HG03521 (cell line): Measurements from ENCODE around the gene ARPC5.
"Not testable (repeated sequence)": the region's sequence is repeated elsewhere in the genome, so short reads cannot be mapped to it uniquely, and the experiment has no call there.

ENCODE experiments used
- ATAC-seq: cut with Tn5 transposase; IDR thresholded peaks from one replicate; pipeline ENCODE4 v1.9.1; 2021; ENCODE audit warnings: mild to moderate bottlenecking, moderate library complexity; ENCODE audit not compliant: unreplicated experiment

ARPC5 gene

GRCh38 chr1:183648042-183648441, 12.5 kb upstream of the ARPC5 start:
- no peak for ATAC-seq

DNA sequence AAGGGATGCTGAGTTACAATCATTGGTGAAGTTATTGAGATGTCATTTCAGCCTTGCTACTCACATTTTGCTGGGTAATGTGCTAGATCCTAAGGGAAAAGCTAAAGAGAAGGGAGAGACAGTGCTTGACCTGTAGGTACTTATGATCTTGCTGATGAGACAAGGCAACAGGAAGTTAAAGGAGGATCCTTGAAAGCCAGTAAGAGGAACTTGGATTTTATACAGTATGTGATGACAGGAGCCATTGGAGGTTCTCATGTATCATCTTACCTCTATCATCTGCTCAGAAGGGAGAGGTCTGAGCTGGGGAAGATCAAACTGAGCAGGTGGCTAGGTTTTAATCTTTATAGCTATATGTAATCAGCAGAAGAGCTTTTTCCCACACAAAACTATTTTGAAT, 11.2 kb upstream of the ARPC5 start:
- no peak for ATAC-seq

DNA sequence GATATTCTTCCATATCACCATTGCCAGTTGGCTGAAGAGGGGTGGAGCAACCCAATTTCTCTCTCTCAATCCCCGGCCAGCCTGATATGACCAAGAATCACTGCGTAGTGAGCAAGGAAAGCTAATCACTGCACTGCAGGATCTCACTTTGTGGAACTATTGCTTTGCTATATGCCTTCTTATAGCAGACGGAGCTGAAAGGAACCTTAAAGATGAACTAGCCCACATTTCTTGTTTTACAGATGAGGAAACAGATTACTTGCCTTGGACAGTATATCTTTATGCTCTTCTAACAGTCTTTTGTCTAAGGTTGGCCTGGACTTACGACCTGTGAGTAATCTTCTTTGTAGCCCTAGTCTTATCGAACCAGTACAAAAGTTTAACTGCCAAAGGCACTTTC, 9.9 kb upstream of the ARPC5 start:
- no peak for ATAC-seq

DNA sequence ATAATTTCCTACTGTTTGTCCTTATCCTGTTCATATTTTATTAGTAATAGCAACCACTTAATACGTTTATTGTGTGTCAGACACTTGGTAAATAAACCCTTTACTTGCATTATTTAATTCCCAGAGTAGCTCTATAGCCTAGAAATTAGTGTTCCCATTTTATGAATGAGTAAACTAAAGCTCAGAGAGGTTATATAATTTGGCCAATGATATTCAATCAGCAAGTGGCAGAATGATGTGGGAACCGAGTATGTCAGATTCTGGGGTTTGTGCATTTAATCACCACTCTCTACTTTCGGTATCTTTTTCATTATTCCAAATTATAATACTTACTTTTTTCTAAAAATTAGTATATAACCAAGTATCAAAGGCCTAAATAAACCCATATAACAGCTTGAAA, 6.6 kb upstream of the ARPC5 start:
- ATAC-seq = no peak

- no peak for ATAC-seq
Observed at GRCh38 chr1:183640193-183640592, 4.6 kb upstream of the ARPC5 start.

GRCh38 chr1:183638649-183639387, 3.2 kb upstream of the ARPC5 start:
- ATAC-seq = no peak

DNA sequence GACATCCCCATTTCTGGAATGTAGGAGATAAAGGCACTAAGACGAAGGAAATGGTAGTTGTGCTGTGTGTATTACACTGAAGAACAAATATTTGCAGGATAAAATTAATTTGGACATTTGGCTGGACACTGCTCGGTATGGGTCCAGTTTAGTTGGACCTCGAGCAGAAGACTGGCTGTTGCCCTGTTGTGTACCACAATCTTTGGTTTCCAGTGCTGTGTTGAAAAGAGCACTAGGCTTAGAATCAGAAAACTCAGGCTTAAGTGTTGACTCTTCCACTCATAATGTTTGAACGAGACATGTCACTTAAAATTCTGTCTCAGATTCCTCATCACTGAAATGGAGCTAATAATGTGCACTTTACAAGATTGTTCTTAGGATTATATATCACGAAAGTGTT, 1.2 kb upstream of the ARPC5 start:
- no peak for ATAC-seq

GRCh38 chr1:183636334-183636682, 725 bp upstream of the ARPC5 start:
- no peak for ATAC-seq

GRCh38 chr1:183635099-183635605, 431 bp downstream of the ARPC5 start:
- ATAC-seq = no peak

DNA sequence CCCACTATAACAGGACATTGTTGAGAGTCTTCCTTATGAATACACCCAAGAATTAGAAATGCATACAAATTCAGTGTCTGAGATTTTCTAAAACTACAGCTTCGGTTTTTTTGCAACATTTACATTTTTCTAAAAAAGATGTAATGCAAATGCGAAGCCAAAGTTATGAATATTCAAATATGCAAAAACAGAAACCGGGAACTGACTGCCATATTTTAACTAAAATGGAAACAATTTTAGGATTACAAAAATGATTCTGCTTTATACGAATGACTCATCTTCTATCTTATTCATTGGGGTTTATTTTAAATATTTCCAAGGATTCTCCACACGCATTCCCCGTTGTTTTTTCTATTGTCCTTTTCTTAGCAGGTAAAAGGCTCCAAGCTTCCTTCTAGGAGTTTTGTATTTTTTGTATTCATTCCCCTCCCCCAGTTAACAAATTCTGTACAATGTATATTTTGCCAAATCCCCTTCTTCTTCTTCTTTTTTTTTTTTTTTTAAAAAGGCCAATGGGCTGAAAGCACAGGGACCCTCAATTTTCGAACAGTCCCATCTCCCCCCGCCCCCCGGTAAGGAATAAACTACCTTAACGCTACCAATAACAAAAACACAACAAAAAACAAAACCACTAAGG, 1.0 kb downstream of the ARPC5 start:
- no peak for ATAC-seq

DNA sequence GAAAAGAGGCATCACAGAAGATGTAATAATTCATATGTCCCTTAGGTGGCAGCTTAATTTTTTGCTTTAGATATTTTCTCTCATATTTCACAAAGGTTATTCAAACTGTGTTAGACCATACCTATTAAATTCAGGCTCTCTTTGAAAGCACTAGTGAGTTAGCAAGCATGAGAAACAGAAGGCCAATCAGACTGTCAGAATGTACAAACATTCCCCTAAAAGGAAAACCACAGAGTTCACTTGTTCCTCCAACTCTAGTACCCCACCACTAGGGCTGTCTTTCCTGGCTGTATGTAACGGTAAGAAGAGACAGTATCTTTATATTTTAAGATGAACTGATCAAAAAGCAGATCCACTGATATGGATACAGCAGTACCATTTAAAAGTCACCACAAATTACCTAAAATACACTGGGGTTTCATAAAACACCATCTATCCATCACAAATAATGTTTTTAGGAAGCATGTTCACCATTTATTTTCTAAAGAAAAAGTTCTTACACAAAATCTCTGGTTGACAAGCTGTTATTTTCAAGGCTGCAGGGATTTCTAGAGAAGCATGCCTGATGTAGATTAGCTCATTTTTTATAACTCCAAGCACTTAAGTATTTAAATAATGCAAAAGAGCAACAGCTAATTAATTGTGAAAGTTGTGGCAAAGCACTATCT, 1.8 kb downstream of the ARPC5 start:
- no peak for ATAC-seq

DNA sequence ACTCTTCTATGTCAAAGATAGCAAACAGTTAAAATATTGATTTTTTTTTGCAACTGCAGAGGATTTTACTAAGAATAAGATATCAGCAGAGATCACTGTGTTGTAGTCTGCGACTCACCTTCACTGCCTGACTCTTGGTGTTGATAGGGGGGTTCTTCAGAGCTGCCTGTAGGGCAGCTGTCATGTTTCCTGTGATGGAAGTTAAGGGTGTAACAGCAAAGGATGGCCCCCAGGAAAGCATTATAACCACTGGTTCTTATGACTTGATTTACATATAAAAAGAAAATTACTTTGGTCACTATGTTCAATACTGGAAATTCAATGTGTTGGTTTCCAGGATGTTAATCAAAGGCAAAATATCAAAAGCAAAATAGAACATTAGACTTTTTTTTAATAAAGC, 2.6 kb downstream of the ARPC5 start:
- ATAC-seq = no peak

- ATAC-seq = no peak
Observed at GRCh38 chr1:183632114-183632513, 3.5 kb downstream of the ARPC5 start.

DNA sequence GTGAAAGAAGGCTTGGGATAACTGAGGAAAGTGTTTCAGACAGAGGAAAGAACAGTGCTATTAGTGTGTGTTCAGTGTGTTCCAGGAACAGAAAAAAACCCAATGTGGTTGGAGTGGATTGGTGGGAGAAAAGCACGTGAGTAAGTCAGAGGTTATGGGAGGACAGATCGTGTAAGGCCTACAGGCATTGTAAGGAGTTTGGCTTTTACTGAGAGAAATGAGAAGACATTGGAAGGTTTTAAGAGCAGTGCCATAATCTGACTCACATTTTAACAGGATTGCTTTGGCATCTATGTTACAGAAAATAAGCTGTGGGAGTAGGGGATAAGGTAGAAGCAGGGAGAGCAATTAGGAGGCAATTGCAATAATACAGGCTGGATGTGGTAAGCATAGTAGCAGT, 4.8 kb downstream of the ARPC5 start:
- no peak for ATAC-seq

GRCh38 chr1:183628537-183628936, 7.0 kb downstream of the ARPC5 start:
- no peak for ATAC-seq

- ATAC-seq = not testable (repeated sequence)
Observed at GRCh38 chr1:183626236-183626635, 9.3 kb downstream of the ARPC5 start.

DNA sequence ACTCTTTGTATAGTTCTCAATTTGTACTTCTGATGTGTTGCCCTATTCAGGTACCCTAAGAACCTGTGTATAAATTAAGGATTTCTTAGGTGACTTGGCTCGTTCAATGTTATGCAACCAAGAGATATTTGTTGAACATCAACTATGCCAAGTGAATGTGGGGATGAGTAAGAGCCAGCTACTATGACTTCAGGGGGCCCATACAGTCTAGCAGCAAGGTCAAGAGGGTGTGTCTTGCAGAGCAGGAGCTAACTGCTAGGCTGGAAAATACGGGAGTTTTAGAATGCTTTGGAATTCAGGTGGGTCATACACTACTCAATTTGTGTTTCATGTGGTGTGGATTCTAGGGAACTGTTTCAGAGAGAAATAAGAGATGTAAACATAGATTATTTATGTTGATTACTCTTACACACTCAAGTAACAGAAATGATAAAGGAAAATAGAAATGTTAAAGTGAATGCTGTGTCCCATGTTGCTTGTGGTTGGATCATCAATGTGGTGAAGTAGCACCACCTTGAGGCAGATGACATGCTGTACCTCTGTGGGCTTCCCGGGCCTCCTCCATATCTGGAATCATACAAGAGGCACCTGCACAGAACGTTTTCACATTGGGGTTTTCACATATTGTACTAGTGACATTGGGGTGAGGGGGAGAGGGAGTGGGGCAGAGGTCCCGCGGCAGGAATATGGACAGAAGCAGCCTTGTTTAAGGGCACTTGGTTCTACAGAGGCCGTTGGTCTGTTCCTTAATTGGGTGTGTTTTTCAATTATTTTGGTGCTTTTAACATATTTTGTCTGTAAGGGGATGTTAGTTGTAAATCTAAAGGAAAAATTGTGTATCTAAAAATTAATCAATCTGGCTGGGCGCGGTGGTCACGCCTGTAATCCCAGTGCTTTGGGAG, 12.4 kb downstream of the ARPC5 start:
- ATAC-seq = peak; percentile 79

- no peak for ATAC-seq
Observed at GRCh38 chr1:183622013-183622412, 13.6 kb downstream of the ARPC5 start.

DNA sequence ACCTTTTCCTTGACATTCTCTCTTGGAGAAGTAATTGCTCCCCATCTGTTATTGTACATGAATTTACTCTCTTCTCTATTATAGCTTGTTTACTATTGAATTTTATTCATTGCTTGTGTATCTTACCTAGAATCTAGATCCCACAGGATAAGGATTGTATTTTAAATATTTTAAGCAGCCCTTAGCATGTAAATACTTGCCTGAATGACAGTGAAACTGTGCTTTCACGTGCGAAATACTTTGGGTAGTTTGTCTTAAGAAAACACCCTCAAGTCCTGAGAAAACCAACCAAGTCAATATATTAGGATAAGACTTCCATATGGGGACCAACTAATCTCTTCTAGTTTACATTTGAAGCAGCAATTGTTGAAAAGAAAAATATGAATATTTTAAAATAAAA, 15.3 kb downstream of the ARPC5 start:
- no peak for ATAC-seq

DNA sequence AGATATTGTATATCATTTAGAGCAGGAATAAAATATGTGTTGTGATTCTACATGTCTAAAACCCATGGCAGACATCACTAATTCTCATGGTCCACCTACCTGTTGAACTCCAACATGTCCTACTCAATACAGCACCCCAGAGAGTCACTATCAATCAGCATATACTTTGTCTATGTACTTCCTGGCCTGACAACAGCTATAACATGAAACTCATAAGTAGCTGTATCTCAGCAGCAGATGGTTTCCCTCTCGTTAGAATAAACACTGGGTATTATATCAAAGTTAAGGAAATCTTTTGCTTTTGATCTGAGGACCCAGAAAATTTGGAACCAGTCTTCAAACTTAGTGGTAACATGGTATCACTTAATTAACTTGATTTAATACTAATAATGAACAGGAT, 15.8 kb downstream of the ARPC5 start:
- no peak for ATAC-seq

GRCh38 chr1:183618202-183618601, 17.4 kb downstream of the ARPC5 start:
- ATAC-seq = not testable (repeated sequence)
